Heart left ventricle (tissue), 16 donors: ENCODE measurements around the gene RSPH6A. TPM values are rescaled to one million over a fixed set of nuclear protein-coding genes. Genes with fewer than 3 reads are reported as not detected.

Experiments used
- ATAC-seq, 4 donors: fragments of 200-7000 bp; cut with Tn5 transposase; one replicate each; pipeline ENCODE4 v1.9.1; 2020 to 2022; ENCODE audit warnings: moderate library complexity in 4 of 4, mild to moderate bottlenecking in 3 of 4, moderate number of reproducible peaks in 1 of 4
- DNase-seq, 5 donors: peaks; one replicate each; pipeline ENCODE4 v3.0.0-alpha.2; 2020
- H3K27ac ChIP-seq, 12 donors: fragments of 200-600 bp; sonication (generic) in 4 of 12; one replicate each; pipeline versions ENCODE4 v1.5.0 to v1.8.0; 2016 to 2022; ENCODE audit warnings: mild to moderate bottlenecking in 2 of 12
- H3K27me3 ChIP-seq, 9 donors: fragments of 200-600 bp; sonication (generic) in 2 of 9; one replicate each; pipeline versions ENCODE4 v1.5.1 to v1.8.0; 2016 to 2022; ENCODE audit warnings: mild to moderate bottlenecking in 3 of 9
- H3K36me3 ChIP-seq, 9 donors: fragments of 200-600 bp; sonication (generic) in 2 of 9; one replicate each; pipeline versions ENCODE4 v1.5.0 to v1.8.0; 2018 to 2022; ENCODE audit warnings: mild to moderate bottlenecking in 2 of 9
- H3K4me1 ChIP-seq, 12 donors: fragments of 200-600 bp; sonication (generic) in 4 of 12; one replicate each; pipeline versions ENCODE4 v1.5.0 to v1.8.0; 2016 to 2022; ENCODE audit warnings: mild to moderate bottlenecking in 3 of 12
- H3K4me3 ChIP-seq, 12 donors: fragments of 200-600 bp; sonication (generic) in 4 of 12; one replicate each; pipeline versions ENCODE4 v1.5.0 to v1.8.0; 2017 to 2022; ENCODE audit warnings: mild to moderate bottlenecking in 9 of 12, moderate library complexity in 4 of 12
- H3K9me3 ChIP-seq, 12 donors: fragments of 200-600 bp; sonication (generic) in 4 of 12; one replicate each; pipeline versions ENCODE4 v1.5.0 to v1.8.0; 2016 to 2022; ENCODE audit warnings: mild to moderate bottlenecking in 1 of 12
- POLR2A ChIP-seq, 2 donors: fragments of 450-650 bp; IDR thresholded peaks; one replicate each; pipeline ENCODE4 v1.6.1; 2017; ENCODE audit warnings: antibody characterized with exemption in 2 of 2, mild to moderate bottlenecking in 2 of 2, moderate library complexity in 2 of 2
- WGBS, 4 donors: extraction: QIAGEN DNeasy Blood & Tissue Kit in 2 of 4; methylation state at CpG; one replicate each; pipeline versions ENCODE4 v1.1.5 to v1.1.7; 2013 to 2018; 5-methylcytosine and 5-hydroxymethylcytosine counted together
- intact Hi-C, 10 donors: fragments of 100-400 bp; cut with DNase I; formaldehyde crosslinking; loops; one replicate each; pipeline versions ENCODE4 v1.11.1 to v1.14.2; 2022
- polyA plus RNA-seq, 2 donors: library from polyadenylated mRNA; stranded (reverse); fragments of 200-250 nt; gene quantifications; one replicate each; pipeline ENCODE4 v1.2.3, GENCODE V29; 2013
- total RNA-seq, 9 donors: library from RNA; depleted of rRNA in 2 of 9; stranded (reverse); fragments of >200 nt in 2 of 9; fragmentation: NEBNext Ultra II Directional in 3 of 9; extraction: Animal tissue kit (Norgen Biotek cat#: 25700) in 3 of 9; gene quantifications; one replicate each; pipeline versions ENCODE4 v1.1.0 to v1.2.4, GENCODE V29; 2016 to 2023
- TF ChIP-seq, protein P1 (sequence below), 12 donors: fragments of 200-600 bp; sonication (generic) in 4 of 12; IDR thresholded peaks; one replicate each; pipeline versions ENCODE4 v1.5.0 to v1.8.0; 2018 to 2022; ENCODE audit warnings: antibody characterized with exemption in 12 of 12, mild to moderate bottlenecking in 5 of 12
- donor health status: ischemic (EF 13 %, LVEDD 7.1; RV severe dilation, severe dysfunction).
- donor health status: healthy with polysubstance abuse.
- donor health status: DM: no; HTN: yes; CAD: no.
- donor health status: DM: no; HTN: no; CAD: no.
- donor health status: ischemic (EF 25% LVEDD 6.9; RV normal size, moderate dysfunction).
- donor health status: ischemic (EF 25% LVEDD 5.7; RV mildly dilated, moderate dysfunction).
- donor health status: healthy.
- donor health status: DM: yes; HTN: yes; CAD: no.
- donor health status: ischemic (EF 35%, LVEDD 5.7; RV mildly dilated, moderate dysfunction).
- donor health status: nonischemic (EF 11% LVEDD 7.7; RV severe dilation, severe dysfunction).
- donor health status: DM: yes; HTN: yes; CAD: no.
- donor health status: PGD.
- donor health status: ischemic (EF 29% LVEDD 5.4; RV normal size, mild dysfunction).
- donor health status: nonischemic (EF 23%, LVEDD 6.1; RV moderate dilation, normal function).

Gene RSPH6A
- total and polyA plus RNA-seq, 11 donors: not detected

DNA sequence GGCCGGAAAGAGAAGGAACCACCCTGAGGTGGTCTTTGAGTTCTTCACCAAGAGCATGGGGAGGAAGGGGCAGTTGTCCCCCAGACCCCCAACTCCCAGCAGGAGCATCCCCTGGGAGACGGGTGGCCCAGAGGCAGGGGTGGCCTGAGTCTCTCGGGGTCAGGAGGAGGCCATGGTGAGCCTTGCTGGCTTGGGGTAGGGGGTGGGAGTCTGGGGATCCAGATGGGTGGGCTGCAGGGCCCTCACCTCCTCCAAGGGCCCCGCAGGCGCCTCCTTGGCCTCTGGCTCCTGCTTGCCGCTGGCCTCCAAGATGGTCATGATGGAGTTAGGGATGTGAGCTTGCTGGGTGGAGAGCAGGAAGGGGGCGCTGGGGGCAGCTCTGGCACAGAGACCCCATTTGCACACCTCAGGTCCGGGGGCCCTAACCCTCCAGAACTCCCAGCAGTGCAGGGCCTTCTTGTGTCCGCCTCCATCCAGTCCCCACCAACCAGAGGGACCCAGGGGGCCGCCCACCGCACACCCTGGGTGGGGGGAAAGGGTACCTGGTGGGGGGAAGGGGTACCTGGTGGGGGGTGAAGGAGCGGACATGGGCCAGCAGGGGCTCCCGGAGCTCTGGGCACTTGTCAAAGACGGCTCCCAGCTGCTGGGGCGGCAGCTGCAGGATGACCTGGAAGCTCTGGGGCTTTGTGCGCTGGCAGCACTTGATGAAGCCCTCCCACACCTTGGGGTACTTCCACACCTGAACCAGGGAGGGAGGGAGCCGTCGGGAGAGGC is 1.3 kb upstream of the RSPH6A start:
- TF ChIP-seq, protein P1, sequence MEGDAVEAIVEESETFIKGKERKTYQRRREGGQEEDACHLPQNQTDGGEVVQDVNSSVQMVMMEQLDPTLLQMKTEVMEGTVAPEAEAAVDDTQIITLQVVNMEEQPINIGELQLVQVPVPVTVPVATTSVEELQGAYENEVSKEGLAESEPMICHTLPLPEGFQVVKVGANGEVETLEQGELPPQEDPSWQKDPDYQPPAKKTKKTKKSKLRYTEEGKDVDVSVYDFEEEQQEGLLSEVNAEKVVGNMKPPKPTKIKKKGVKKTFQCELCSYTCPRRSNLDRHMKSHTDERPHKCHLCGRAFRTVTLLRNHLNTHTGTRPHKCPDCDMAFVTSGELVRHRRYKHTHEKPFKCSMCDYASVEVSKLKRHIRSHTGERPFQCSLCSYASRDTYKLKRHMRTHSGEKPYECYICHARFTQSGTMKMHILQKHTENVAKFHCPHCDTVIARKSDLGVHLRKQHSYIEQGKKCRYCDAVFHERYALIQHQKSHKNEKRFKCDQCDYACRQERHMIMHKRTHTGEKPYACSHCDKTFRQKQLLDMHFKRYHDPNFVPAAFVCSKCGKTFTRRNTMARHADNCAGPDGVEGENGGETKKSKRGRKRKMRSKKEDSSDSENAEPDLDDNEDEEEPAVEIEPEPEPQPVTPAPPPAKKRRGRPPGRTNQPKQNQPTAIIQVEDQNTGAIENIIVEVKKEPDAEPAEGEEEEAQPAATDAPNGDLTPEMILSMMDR (IDR thresholded peaks at IDR 0.05): no peak
- TF ChIP-seq POLR2A (IDR thresholded peaks at IDR 0.05): no peak
- peaks cover 0 to 33% (median 13%) of the 10 kb centered on the region in 12 donors for H3K4me1 ChIP-seq
- WGBS, 4 donors: 71 to 85% (median 75%) methylated on average over 11 to 18 of the region's 18 CpGs
- no peaks in the 10 kb centered on the region for H3K9me3 ChIP-seq
- no peak for DNase-seq
- intact Hi-C loops: loop anchor here in 3 of 10 donors (5.0 kb wide), 1 partner anchor 66 kb away; no protein-coding TSS in a partner anchor
- peak overlapping the region in 3 of 12 donors; percentile 2 to 45 (median 24) for H3K27ac ChIP-seq
- H3K27me3 ChIP-seq: peaks cover 0 to 17% (median 0%) of the 10 kb centered on the region in 9 donors
- peak in 3 of 4 donors; percentile 1 to 6 (median 1) for ATAC-seq
- H3K36me3 ChIP-seq: peaks cover 0 to 18% (median 13%) of the 10 kb centered on the region in 9 donors
- H3K4me3 ChIP-seq: peak overlapping the region in 9 of 12 donors; percentile 48 to 59 (median 56)

DNA sequence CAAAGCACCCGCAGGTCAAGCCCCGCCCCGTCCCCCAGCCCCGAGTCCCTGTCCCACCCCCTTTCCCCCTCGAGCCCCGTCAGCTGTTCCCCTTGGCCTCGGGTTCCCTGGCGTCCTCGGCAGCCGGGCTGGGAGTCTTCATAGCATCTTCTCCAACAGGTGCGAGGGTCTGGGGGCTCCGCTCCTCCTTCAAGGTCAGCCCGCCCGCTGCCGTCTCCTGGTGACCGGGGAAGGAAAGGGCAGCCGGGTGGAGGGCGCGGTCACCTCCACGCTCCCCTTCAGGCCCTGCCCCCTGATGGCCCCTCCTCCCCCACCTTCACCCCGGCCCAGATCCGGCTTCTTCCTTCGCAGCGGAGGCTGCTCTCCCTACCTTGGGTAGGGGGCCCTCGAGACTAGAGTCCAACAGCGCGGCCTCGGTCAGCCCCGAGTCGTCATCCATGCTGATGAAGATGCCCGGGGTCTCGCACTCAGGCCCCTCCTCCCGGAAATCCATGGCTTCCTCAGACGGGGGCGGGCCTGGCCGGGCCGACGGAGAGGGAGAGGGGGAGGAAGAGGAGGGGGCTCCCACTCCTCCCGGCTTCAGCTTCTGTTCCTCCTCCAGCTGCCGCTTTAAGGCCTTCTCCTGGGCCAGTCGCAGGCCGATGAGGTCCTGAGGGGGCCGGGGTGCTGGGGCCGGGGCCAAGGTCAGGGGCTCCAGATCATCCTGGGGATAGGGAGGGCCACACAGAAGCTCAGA is 541 bp upstream of the RSPH6A start:
- TF ChIP-seq, protein P1 (IDR thresholded peaks at IDR 0.05): no peak
- TF ChIP-seq POLR2A (IDR thresholded peaks at IDR 0.05): no peak
- H3K36me3 ChIP-seq: peaks cover 0 to 13% (median 8%) of the 10 kb centered on the region in 9 donors
- no peaks in the 10 kb centered on the region for H3K9me3 ChIP-seq
- intact Hi-C loops: loop anchor here in 3 of 10 donors (5.0 kb wide), 1 partner anchor 67 kb away; no protein-coding TSS in a partner anchor
- 5 to 11% (median 8%) methylated on average over 19 to 44 of the region's 44 CpGs for WGBS, 4 donors
- peaks cover 0 to 33% (median 13%) of the 10 kb centered on the region in 12 donors for H3K4me1 ChIP-seq
- H3K4me3 ChIP-seq: peak overlapping the region; percentile 10 to 59 (median 50)
- ATAC-seq: peak; percentile 5 to 29 (median 16)
- H3K27ac ChIP-seq: peak overlapping the region in 4 of 12 donors; percentile 2 to 45 (median 14)
- peak in 3 of 5 donors; percentile 36 to 55 (median 45) for DNase-seq
- H3K27me3 ChIP-seq: peaks cover 0 to 17% (median 0%) of the 10 kb centered on the region in 9 donors

DNA sequence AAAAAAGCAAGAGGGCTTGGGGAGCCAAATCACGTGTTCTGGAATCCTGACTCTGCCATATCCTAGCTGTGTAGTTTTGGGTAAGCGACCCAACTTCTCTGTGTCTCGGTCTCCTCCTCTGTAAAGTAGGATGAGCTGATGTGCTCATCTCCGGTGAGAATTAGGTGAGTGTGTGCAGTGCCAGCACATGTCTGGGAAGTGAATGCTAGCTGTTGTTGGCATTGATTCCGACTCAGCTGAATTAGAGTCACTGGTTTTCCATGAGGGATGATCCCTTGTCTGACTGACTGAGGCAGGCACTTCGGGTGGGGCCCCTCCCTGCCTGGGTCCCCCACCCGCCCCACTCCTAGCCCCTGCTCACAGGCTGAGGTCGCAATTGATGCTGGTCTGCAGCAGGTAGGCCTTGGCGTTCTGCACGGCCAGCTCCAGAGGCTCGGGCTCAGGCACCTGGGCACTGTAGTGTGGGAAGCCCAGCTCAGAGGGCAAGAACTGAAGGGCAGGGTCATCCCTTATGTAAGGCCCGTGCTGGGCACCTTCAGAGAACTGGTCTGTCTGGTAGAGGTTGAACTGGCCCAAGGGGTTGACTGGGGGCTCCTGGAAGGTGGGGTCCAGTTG is 835 bp downstream of the RSPH6A start:
- no peaks in the 10 kb centered on the region for H3K36me3 ChIP-seq
- 82 to 86% (median 85%) methylated on average over 6 to 12 of the region's 12 CpGs for WGBS, 4 donors
- ATAC-seq (no peak), DNase-seq (no peak)
- no peaks in the 10 kb centered on the region for H3K9me3 ChIP-seq
- peaks cover 0 to 17% (median 0%) of the 10 kb centered on the region in 9 donors for H3K27me3 ChIP-seq
- no peak overlapping the region for H3K27ac ChIP-seq
- intact Hi-C loops: no loop called here
- no peak for TF ChIP-seq POLR2A (IDR thresholded peaks at IDR 0.05)
- TF ChIP-seq, protein P1 (IDR thresholded peaks at IDR 0.05): no peak
- H3K4me3 ChIP-seq: no peak overlapping the region
- H3K4me1 ChIP-seq: peaks cover 0 to 34% (median 13%) of the 10 kb centered on the region in 12 donors
